T-helper 2 cell treated with Interferon-gamma antibody and Interleukin-4, amounts not matched to agents 5 μg/mL and 100 μg/mL, for 36 hours (primary cell): ENCODE results near the gene RGPD5.
"Not testable (repeated sequence)": the region's sequence is repeated elsewhere in the genome, so short reads cannot be mapped to it uniquely, and the experiment has no call there.

ENCODE experiments used
- DNase-seq: peaks from one replicate; pipeline ENCODE4 v3.0.0; 2021; ENCODE audit warnings: low spot score
- H3K27ac Mint-ChIP-seq: one replicate; pipeline ENCODE4 v1.8.0; 2021; ENCODE audit warnings: mild to moderate bottlenecking, mixed read lengths
- H3K27me3 Mint-ChIP-seq: one replicate; pipeline ENCODE4 v1.8.0; 2021; ENCODE audit warnings: low read depth, mixed read lengths
- H3K36me3 Mint-ChIP-seq: one replicate; pipeline ENCODE4 v1.8.0; 2021; ENCODE audit warnings: low read depth, mixed read lengths
- H3K4me1 Mint-ChIP-seq: one replicate; pipeline ENCODE4 v1.8.0; 2021; ENCODE audit warnings: low read depth, mixed read lengths
- H3K4me3 Mint-ChIP-seq: one replicate; pipeline ENCODE4 v1.8.0; 2022; ENCODE audit warnings: mild to moderate bottlenecking, moderate library complexity, mixed read lengths
- H3K9me3 Mint-ChIP-seq: one replicate; pipeline ENCODE4 v1.8.0; 2021; ENCODE audit warnings: mixed read lengths

The RGPD5 gene

GRCh38 chr2:109792659-109793058 lies 1.4 kb upstream of the RGPD5 start:
- H3K4me3 Mint-ChIP-seq, H3K27me3 Mint-ChIP-seq, H3K27ac Mint-ChIP-seq, H3K36me3 Mint-ChIP-seq, H3K4me1 Mint-ChIP-seq, DNase-seq, H3K9me3 Mint-ChIP-seq: not testable (repeated sequence)

GRCh38 chr2:109871129-109871751 lies 77.1 kb downstream of the RGPD5 start:
- DNase-seq, H3K4me3 Mint-ChIP-seq: not testable (repeated sequence)

GRCh38 chr2:109876625-109877024 lies 82.5 kb downstream of the RGPD5 start:
- not testable (repeated sequence) for DNase-seq, H3K27ac Mint-ChIP-seq, H3K27me3 Mint-ChIP-seq, H3K4me1 Mint-ChIP-seq, H3K4me3 Mint-ChIP-seq, H3K36me3 Mint-ChIP-seq, H3K9me3 Mint-ChIP-seq

More at GRCh38 chr2:109871129-109871751, 77.1 kb downstream of the RGPD5 start:
- H3K36me3 Mint-ChIP-seq, H3K4me1 Mint-ChIP-seq, H3K27me3 Mint-ChIP-seq, H3K27ac Mint-ChIP-seq, H3K9me3 Mint-ChIP-seq: not testable (repeated sequence)

- H3K4me3 Mint-ChIP-seq, H3K4me1 Mint-ChIP-seq, H3K36me3 Mint-ChIP-seq, H3K27me3 Mint-ChIP-seq, DNase-seq, H3K9me3 Mint-ChIP-seq, H3K27ac Mint-ChIP-seq: not testable (repeated sequence)
Measured at GRCh38 chr2:109882112-109882511, 88.0 kb downstream of the RGPD5 start.

GRCh38 chr2:109888414-109888813 lies 94.3 kb downstream of the RGPD5 start:
- not testable (repeated sequence) for H3K4me1 Mint-ChIP-seq, H3K9me3 Mint-ChIP-seq, H3K4me3 Mint-ChIP-seq, H3K36me3 Mint-ChIP-seq, DNase-seq, H3K27ac Mint-ChIP-seq, H3K27me3 Mint-ChIP-seq

- not testable (repeated sequence) for H3K4me3 Mint-ChIP-seq, H3K9me3 Mint-ChIP-seq, H3K4me1 Mint-ChIP-seq, DNase-seq, H3K27me3 Mint-ChIP-seq, H3K36me3 Mint-ChIP-seq, H3K27ac Mint-ChIP-seq
Measured at GRCh38 chr2:109889909-109890308, 95.8 kb downstream of the RGPD5 start.

GRCh38 chr2:109891024-109891423 lies 96.9 kb downstream of the RGPD5 start:
- not testable (repeated sequence) for DNase-seq, H3K27ac Mint-ChIP-seq, H3K36me3 Mint-ChIP-seq, H3K4me1 Mint-ChIP-seq, H3K27me3 Mint-ChIP-seq, H3K4me3 Mint-ChIP-seq, H3K9me3 Mint-ChIP-seq

- not testable (repeated sequence) for H3K27me3 Mint-ChIP-seq, H3K4me1 Mint-ChIP-seq, H3K27ac Mint-ChIP-seq, H3K4me3 Mint-ChIP-seq, DNase-seq, H3K9me3 Mint-ChIP-seq, H3K36me3 Mint-ChIP-seq
Measured at GRCh38 chr2:109893736-109894135, 99.6 kb downstream of the RGPD5 start.

- H3K4me1 Mint-ChIP-seq, result not testable (repeated sequence)
Measured at GRCh38 chr2:109894141-109894540, 100.0 kb downstream of the RGPD5 start.

GRCh38 chr2:109895090-109895869 lies 101.2 kb downstream of the RGPD5 start:
- H3K9me3 Mint-ChIP-seq, H3K36me3 Mint-ChIP-seq, H3K27ac Mint-ChIP-seq, H3K27me3 Mint-ChIP-seq, H3K4me1 Mint-ChIP-seq, DNase-seq, H3K4me3 Mint-ChIP-seq: not testable (repeated sequence)

More at GRCh38 chr2:109894141-109894540, 100.0 kb downstream of the RGPD5 start:
- not testable (repeated sequence) for H3K27ac Mint-ChIP-seq, H3K9me3 Mint-ChIP-seq, H3K27me3 Mint-ChIP-seq, H3K4me3 Mint-ChIP-seq, H3K36me3 Mint-ChIP-seq, DNase-seq

GRCh38 chr2:109896212-109896611 lies 102.1 kb downstream of the RGPD5 start:
- H3K27ac Mint-ChIP-seq, DNase-seq, H3K27me3 Mint-ChIP-seq: not testable (repeated sequence)

GRCh38 chr2:109897769-109898461 lies 103.8 kb downstream of the RGPD5 start:
- H3K4me3 Mint-ChIP-seq, H3K9me3 Mint-ChIP-seq, DNase-seq, H3K36me3 Mint-ChIP-seq, H3K27ac Mint-ChIP-seq, H3K27me3 Mint-ChIP-seq, H3K4me1 Mint-ChIP-seq: not testable (repeated sequence)

More at GRCh38 chr2:109896212-109896611, 102.1 kb downstream of the RGPD5 start:
- not testable (repeated sequence) for H3K9me3 Mint-ChIP-seq, H3K4me1 Mint-ChIP-seq, H3K36me3 Mint-ChIP-seq, H3K4me3 Mint-ChIP-seq

- H3K9me3 Mint-ChIP-seq, DNase-seq, H3K4me1 Mint-ChIP-seq, H3K4me3 Mint-ChIP-seq, H3K27me3 Mint-ChIP-seq, H3K27ac Mint-ChIP-seq, H3K36me3 Mint-ChIP-seq: not testable (repeated sequence)
Measured at GRCh38 chr2:109898462-109899336, 104.6 kb downstream of the RGPD5 start, which contains the start of gene LIMS3. TSS of gene LIMS3 (plus strand) at chr2:109898688. CDS start at chr2:109898729, 41 bp downstream.
